Activated T-helper 2 cell treated with anti-CD3 and anti-CD28 coated beads, Interferon-gamma antibody, Interleukin-2, Interleukin-4, amounts not matched to agents 10 μg/mL and 5 μg/mL and 100 μg/mL, durations not matched to agents 14 hours and 24 hours and 36 hours (primary cell): Measurements from ENCODE around the gene BBX. TPM values are rescaled to one million over a fixed set of nuclear protein-coding genes. Genes with fewer than 3 reads are reported as not detected.
"Not testable (repeated sequence)": the region's sequence is repeated elsewhere in the genome, so short reads cannot be mapped to it uniquely, and the experiment has no call there.

Source experiments
- DNase-seq: peaks from one replicate; pipeline ENCODE4 v3.0.0; 2021; ENCODE audit warnings: low spot score
- H3K27ac Mint-ChIP-seq: one replicate; pipeline ENCODE4 v1.8.0; 2021; ENCODE audit warnings: mixed read lengths
- H3K27me3 Mint-ChIP-seq: one replicate; pipeline ENCODE4 v1.8.0; 2021; ENCODE audit warnings: low read depth, mixed read lengths
- H3K36me3 Mint-ChIP-seq: one replicate; pipeline ENCODE4 v1.8.0; 2021; ENCODE audit warnings: low read depth, mixed read lengths
- H3K4me1 Mint-ChIP-seq: one replicate; pipeline ENCODE4 v1.8.0; 2021; ENCODE audit warnings: low read depth, mixed read lengths
- H3K4me3 Mint-ChIP-seq: one replicate; pipeline ENCODE4 v1.8.0; 2021; ENCODE audit warnings: low read depth, mild to moderate bottlenecking, moderate library complexity, mixed read lengths
- H3K9me3 Mint-ChIP-seq: one replicate; pipeline ENCODE4 v1.8.0; 2021; ENCODE audit warnings: mixed read lengths
- intact Hi-C: fragments of 100-400 bp; cut with micrococcal nuclease; formaldehyde crosslinking; loops from one replicate; pipeline ENCODE4 v1.15.1; 2023
- total RNA-seq: library from RNA; stranded (reverse); gene quantifications from 2 replicates; pipeline ENCODE4 v1.2.3, GENCODE V29; 2022

Gene BBX
- total RNA-seq, 1 donor from 2014 or later: 35.8 TPM

GRCh38 chr3:107555359-107555758 is 32.6 kb downstream of the BBX start:
- Mint-ChIP-seq H3K9me3 (no peaks in the 10 kb centered on the region), H3K36me3 (no peaks in the 10 kb centered on the region), H3K27ac (no peak overlapping the region), H3K4me1 (peaks cover 16% of the 10 kb centered on the region), H3K27me3 (no peaks in the 10 kb centered on the region), H3K4me3 (no peak overlapping the region)
- DNase-seq: no peak
- intact Hi-C loops: no loop called here

GRCh38 chr3:107557743-107558142 is 35.0 kb downstream of the BBX start:
- no peak overlapping the region for H3K27ac Mint-ChIP-seq
- H3K4me3 Mint-ChIP-seq: no peak overlapping the region
- intact Hi-C loops: no loop called here
- peaks cover 19% of the 10 kb centered on the region for H3K4me1 Mint-ChIP-seq
- no peaks in the 10 kb centered on the region for H3K27me3 Mint-ChIP-seq
- no peaks in the 10 kb centered on the region for H3K9me3 Mint-ChIP-seq
- no peak for DNase-seq
- no peaks in the 10 kb centered on the region for H3K36me3 Mint-ChIP-seq

GRCh38 chr3:107560166-107560565 is 37.4 kb downstream of the BBX start:
- Mint-ChIP-seq H3K27ac (no peak overlapping the region), H3K9me3 (no peaks in the 10 kb centered on the region), H3K27me3 (no peaks in the 10 kb centered on the region), H3K4me3 (no peak overlapping the region), H3K36me3 (no peaks in the 10 kb centered on the region), H3K4me1 (peaks cover 18% of the 10 kb centered on the region)
- intact Hi-C loops: no loop called here
- DNase-seq: no peak

GRCh38 chr3:107561980-107562379 is 39.2 kb downstream of the BBX start:
- H3K27me3 Mint-ChIP-seq: no peaks in the 10 kb centered on the region
- intact Hi-C loops: no loop called here
- no peak overlapping the region for H3K27ac Mint-ChIP-seq
- H3K4me3 Mint-ChIP-seq: no peak overlapping the region
- DNase-seq: no peak
- no peaks in the 10 kb centered on the region for H3K9me3 Mint-ChIP-seq
- H3K36me3 Mint-ChIP-seq: no peaks in the 10 kb centered on the region
- peaks cover 15% of the 10 kb centered on the region for H3K4me1 Mint-ChIP-seq

- no peak for DNase-seq
- Mint-ChIP-seq H3K27me3 (no peaks in the 10 kb centered on the region), H3K4me3 (no peak overlapping the region), H3K36me3 (no peaks in the 10 kb centered on the region), H3K4me1 (peaks cover 15% of the 10 kb centered on the region), H3K27ac (no peak overlapping the region), H3K9me3 (no peaks in the 10 kb centered on the region)
- intact Hi-C loops: no loop called here
These were observed 40.3 kb downstream of the BBX start for GRCh38 chr3:107562969-107563529.

GRCh38 chr3:107565244-107565643 is 42.5 kb downstream of the BBX start:
- H3K27ac Mint-ChIP-seq, H3K4me3 Mint-ChIP-seq, H3K36me3 Mint-ChIP-seq, H3K9me3 Mint-ChIP-seq, H3K4me1 Mint-ChIP-seq, intact Hi-C loops, DNase-seq, H3K27me3 Mint-ChIP-seq: not testable (repeated sequence)

GRCh38 chr3:107571089-107571488 is 48.3 kb downstream of the BBX start:
- not testable (repeated sequence) for H3K9me3 Mint-ChIP-seq, H3K27me3 Mint-ChIP-seq, H3K27ac Mint-ChIP-seq, H3K36me3 Mint-ChIP-seq, H3K4me1 Mint-ChIP-seq, DNase-seq, H3K4me3 Mint-ChIP-seq
- intact Hi-C loops: loop anchor here (10.0 kb wide), 1 partner anchor 174 kb away; no protein-coding TSS in a partner anchor

- H3K4me3 Mint-ChIP-seq, H3K27ac Mint-ChIP-seq, H3K9me3 Mint-ChIP-seq, DNase-seq, H3K36me3 Mint-ChIP-seq, H3K27me3 Mint-ChIP-seq, H3K4me1 Mint-ChIP-seq: not testable (repeated sequence)
- intact Hi-C loops: loop anchor here (10.0 kb wide), 1 partner anchor 173 kb away; no protein-coding TSS in a partner anchor
These were observed 48.7 kb downstream of the BBX start for GRCh38 chr3:107571492-107571891.

GRCh38 chr3:107574650-107575049 is 51.9 kb downstream of the BBX start:
- H3K4me3 Mint-ChIP-seq: no peak overlapping the region
- H3K4me1 Mint-ChIP-seq: peaks cover 8% of the 10 kb centered on the region
- intact Hi-C loops: loop anchor here (10.0 kb wide), 1 partner anchor 170 kb away; no protein-coding TSS in a partner anchor
- H3K36me3 Mint-ChIP-seq: no peaks in the 10 kb centered on the region
- no peaks in the 10 kb centered on the region for H3K9me3 Mint-ChIP-seq
- no peak overlapping the region for H3K27ac Mint-ChIP-seq
- no peaks in the 10 kb centered on the region for H3K27me3 Mint-ChIP-seq
- DNase-seq: no peak

GRCh38 chr3:107578091-107578490 is 55.3 kb downstream of the BBX start:
- H3K4me1 Mint-ChIP-seq: peaks cover 8% of the 10 kb centered on the region
- H3K27ac Mint-ChIP-seq: no peak overlapping the region
- H3K4me3 Mint-ChIP-seq: no peak overlapping the region
- DNase-seq: no peak
- intact Hi-C loops: loop anchor here (10.0 kb wide), 1 partner anchor 167 kb away; no protein-coding TSS in a partner anchor
- H3K27me3 Mint-ChIP-seq: no peaks in the 10 kb centered on the region
- no peaks in the 10 kb centered on the region for H3K9me3 Mint-ChIP-seq
- H3K36me3 Mint-ChIP-seq: no peaks in the 10 kb centered on the region

- peaks cover 8% of the 10 kb centered on the region for H3K4me1 Mint-ChIP-seq
- no peak overlapping the region for H3K4me3 Mint-ChIP-seq
- H3K27ac Mint-ChIP-seq: no peak overlapping the region
- intact Hi-C loops: loop anchor here (10.0 kb wide), 1 partner anchor 166 kb away; no protein-coding TSS in a partner anchor
- DNase-seq: no peak
- no peaks in the 10 kb centered on the region for H3K9me3 Mint-ChIP-seq
- H3K36me3 Mint-ChIP-seq: no peaks in the 10 kb centered on the region
- H3K27me3 Mint-ChIP-seq: no peaks in the 10 kb centered on the region
These were observed 55.8 kb downstream of the BBX start for GRCh38 chr3:107578523-107578922.

- no peak for DNase-seq
- peaks cover 8% of the 10 kb centered on the region for H3K4me1 Mint-ChIP-seq
- no peak overlapping the region for H3K4me3 Mint-ChIP-seq
- intact Hi-C loops: loop anchor here (10.0 kb wide), 1 partner anchor 165 kb away; no protein-coding TSS in a partner anchor
- H3K9me3 Mint-ChIP-seq: no peaks in the 10 kb centered on the region
- no peaks in the 10 kb centered on the region for H3K36me3 Mint-ChIP-seq
- H3K27ac Mint-ChIP-seq: no peak overlapping the region
- no peaks in the 10 kb centered on the region for H3K27me3 Mint-ChIP-seq
These were observed 56.6 kb downstream of the BBX start for GRCh38 chr3:107579371-107579770.

GRCh38 chr3:107581230-107581629 is 58.5 kb downstream of the BBX start:
- intact Hi-C loops: no loop called here

GRCh38 chr3:107588217-107588616 is 65.5 kb downstream of the BBX start:
- peaks cover 15% of the 10 kb centered on the region for H3K4me1 Mint-ChIP-seq
- no peaks in the 10 kb centered on the region for H3K27me3 Mint-ChIP-seq
- H3K36me3 Mint-ChIP-seq: no peaks in the 10 kb centered on the region
- H3K9me3 Mint-ChIP-seq: no peaks in the 10 kb centered on the region
- no peak overlapping the region for H3K4me3 Mint-ChIP-seq
- H3K27ac Mint-ChIP-seq: no peak overlapping the region
- intact Hi-C loops: no loop called here
- no peak for DNase-seq

More at GRCh38 chr3:107581230-107581629, 58.5 kb downstream of the BBX start:
- H3K36me3 Mint-ChIP-seq: no peaks in the 10 kb centered on the region
- no peak overlapping the region for H3K27ac Mint-ChIP-seq
- no peaks in the 10 kb centered on the region for H3K27me3 Mint-ChIP-seq
- no peak overlapping the region for H3K4me3 Mint-ChIP-seq
- H3K4me1 Mint-ChIP-seq: peaks cover 8% of the 10 kb centered on the region
- no peak for DNase-seq
- H3K9me3 Mint-ChIP-seq: no peaks in the 10 kb centered on the region
